GM12892 (cell line): ENCODE data around the gene DGKE.

ENCODE experiments used
- POLR2A ChIP-seq: IDR thresholded peaks from 2 replicates; pipeline ENCODE4 v1.6.1; 2011; ENCODE audit warnings: low read depth, low read length, control low read depth
- POLR2AphosphoS5 ChIP-seq: IDR thresholded peaks from 2 replicates; pipeline ENCODE4 v1.6.1; 2011; ENCODE audit warnings: low read depth, low read length, control low read depth

DNA sequence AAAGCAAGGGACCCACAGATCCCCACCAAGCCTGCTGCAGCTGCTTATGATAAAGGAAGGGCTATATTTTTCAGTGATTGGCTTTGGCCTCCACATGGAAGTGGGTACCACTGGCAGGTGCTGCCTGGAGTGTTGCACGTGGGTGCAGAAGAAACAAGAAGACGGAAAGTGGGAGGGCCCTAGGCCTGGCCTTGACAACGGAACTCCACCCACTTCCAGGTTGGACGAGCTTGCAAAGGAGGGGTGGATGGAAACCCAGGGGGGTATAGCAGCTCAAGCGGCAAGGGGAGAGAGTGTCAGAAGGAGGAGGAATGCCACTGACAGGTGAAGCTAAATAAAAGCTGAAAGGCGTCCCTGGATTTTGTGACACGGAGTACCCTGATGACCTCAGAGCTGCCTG is 59.6 kb downstream of the DGKE start:
- no peak for TF ChIP-seq POLR2A
- no peak for TF ChIP-seq POLR2AphosphoS5
